ENCODE data around the gene TIMM10.
A peak's percentile ranks its signal among the peaks of the same experiment; 100 is the strongest.

The TIMM10 gene

GRCh38 chr11:57502376-57502775 lies 28.2 kb downstream of the TIMM10 start:
- DNase-seq, result no peak

GRCh38 chr11:57501953-57502352 lies 28.6 kb downstream of the TIMM10 start:
- DNase-seq, result no peak

DNA sequence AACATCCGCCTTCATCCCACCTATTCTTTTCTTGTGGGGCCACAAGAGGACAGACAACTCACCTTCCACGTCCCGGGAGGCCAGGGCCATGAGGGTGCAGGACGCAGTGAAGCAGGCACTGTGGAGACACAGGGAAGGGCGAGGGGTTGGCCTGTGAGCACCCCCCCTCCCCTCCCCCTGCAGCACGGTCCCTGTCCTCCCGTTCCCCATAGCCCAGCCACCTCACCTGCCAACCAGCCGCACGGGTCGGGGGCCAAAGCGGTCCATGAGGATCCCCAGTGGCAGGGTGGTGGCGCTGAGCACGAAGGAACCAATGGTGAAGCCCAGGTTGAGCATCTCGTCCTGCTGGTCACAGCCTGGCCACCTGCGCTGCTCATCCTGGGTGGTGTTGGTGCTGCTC lies 29.6 kb downstream of the TIMM10 start:
- no peak for DNase-seq

- DNase-seq, result no peak
Observed at GRCh38 chr11:57500515-57500914, 30.0 kb downstream of the TIMM10 start.

GRCh38 chr11:57499983-57500461 lies 30.5 kb downstream of the TIMM10 start:
- DNase-seq, result no peak

- DNase-seq, result peak; percentile 37
Observed at GRCh38 chr11:57499413-57499982, 31.1 kb downstream of the TIMM10 start.

GRCh38 chr11:57498540-57498939 lies 32.0 kb downstream of the TIMM10 start:
- DNase-seq, result no peak

- no peak for DNase-seq
Observed at GRCh38 chr11:57497303-57498247, 33.0 kb downstream of the TIMM10 start.

- DNase-seq, result no peak
Observed at GRCh38 chr11:57496109-57496820, 34.3 kb downstream of the TIMM10 start.

GRCh38 chr11:57493507-57494503 lies 36.7 kb downstream of the TIMM10 start:
- peak; percentile 83 for DNase-seq

DNA sequence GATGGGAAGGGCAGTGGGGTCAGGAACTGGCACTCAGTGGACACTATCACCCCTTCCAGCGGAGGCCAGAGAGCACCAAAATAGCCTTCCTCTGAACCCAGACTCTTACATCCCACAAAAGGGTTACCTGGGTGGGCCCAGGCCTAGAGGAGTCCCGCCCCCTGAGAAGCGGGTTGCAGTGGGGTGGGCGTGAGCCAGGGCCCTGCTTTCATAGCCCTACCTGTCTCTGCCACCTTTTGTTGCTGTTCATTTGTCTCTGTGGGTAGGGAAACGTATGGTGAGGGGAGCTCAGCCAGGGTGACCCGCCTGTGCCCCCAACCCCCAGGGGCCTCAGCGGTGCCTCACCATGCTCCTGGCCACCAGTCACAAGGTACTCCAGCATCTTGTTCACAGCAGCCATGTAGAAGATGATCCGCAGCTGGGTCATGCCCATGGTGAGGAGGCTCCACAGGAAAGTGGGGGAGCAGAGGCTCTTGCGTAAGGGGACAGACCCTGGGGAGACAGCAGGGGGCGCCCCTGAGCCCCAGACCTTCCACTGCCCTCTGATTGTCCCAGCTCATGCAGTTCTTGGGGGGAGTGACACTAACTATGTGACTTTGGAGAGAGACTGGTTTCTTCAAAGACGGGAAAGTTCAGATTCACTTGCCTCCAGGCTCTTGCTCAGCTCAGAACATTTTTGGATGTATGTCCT lies 39.0 kb downstream of the TIMM10 start:
- DNase-seq, result peak; percentile 69

DNA sequence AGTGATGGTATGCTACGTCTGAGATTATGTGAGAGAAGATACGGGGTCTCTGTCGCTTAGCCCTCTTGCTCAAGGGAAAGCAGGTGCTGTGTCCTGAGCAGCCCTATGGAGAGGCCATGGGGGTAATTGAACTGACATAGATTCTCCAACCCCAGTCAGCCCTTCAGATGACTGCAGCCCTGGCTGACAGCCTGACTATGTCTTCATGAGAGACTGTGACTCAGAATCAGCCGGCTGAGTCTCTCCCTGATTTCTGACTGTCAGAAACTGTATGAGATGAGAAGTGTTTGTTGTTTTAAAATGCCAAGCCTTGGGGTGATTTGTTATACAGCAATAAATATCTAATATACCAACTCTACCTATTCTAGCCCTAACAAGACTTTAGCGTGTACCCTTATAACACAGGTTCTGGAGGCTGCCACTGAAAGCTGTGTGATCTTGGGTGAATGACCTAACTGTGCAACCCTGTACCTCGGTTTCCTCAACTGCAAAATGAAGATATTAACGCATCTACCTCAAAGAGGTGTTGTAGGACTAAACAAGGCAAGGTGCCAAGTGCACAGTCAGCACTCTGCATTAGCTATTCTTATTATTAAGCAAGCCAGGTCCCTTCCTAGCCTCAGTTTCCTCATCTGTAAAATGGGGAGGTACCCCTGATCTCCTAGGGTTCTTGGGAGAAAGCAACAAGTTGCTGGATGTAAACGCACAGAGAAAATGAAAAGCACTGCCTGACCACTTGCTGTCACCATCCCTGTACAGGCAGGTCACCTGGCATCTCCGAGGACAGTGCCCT lies 39.9 kb downstream of the TIMM10 start:
- no peak for DNase-seq

DNA sequence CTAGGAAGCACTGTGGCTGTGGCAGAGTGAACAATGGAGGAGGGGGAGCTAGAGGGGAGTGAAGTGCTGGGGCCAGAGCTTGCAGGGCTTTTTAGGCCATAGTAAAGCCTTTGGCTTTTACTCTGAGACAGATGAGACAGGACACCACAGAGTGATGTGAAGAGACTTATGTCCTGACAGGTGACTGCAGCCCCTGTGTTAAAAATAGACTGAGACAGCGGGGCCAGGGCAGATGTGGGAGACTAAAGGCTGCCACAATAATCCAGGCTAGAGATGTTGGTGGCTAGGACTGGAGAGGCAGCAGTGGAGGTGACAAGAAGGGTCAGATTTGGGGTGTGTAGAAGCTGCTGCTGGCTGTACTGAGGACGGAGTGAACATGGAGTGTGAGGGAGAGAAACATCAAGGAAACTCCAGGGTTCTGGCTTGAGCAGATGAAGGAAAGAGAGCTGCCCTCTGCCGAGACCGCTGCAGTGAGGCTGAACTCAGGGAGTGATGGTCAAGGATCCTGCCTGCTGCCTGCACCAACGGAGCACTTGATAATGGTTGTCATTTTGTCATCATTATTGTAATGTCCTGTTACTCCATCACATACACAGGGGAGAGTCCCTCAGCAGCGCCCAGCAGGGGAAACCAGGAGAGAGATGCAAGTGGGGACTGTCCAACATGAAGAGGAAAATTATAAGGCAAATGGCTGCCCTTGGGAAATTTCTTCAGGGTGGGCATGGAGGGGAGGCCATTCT lies 42.5 kb downstream of the TIMM10 start:
- no peak for DNase-seq

GRCh38 chr11:57487021-57487778 lies 43.4 kb downstream of the TIMM10 start:
- no peak for DNase-seq

DNA sequence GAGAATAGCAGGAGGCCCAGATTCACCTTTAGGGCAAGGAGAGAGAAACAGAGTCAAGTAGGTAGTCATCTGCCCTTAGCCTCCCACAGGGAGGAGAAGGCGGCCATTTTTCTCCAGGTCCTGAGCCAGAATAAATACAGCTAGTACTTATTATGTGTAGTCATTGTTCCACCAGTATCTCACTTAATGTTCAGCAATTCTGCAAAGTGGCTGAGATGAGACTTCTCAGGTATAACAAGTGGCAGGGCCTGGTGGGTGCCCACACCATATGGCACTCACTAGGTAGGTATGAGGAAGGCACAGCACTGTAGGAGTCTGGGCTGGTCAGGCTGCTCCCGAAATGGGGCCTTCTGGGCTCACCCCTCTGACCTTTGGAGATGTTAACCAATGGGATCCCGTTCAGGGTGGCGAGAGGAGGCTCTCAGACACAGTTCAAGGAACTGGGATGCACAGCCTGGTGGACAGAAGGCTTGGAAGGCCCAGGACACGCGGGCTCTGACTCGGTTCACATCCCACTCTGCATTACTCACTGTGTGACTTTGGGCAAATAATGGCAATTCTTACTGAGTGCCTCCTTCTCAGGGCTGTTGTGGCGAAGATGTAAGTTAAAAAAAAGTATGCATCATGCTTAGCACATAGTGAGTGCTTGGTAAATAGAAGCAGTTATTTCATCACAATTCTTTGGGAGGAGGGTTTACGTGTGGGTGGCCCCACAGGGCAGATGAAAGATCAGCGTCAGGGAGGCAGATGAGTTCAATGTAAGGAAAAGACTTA lies 45.1 kb downstream of the TIMM10 start:
- no peak for DNase-seq

DNA sequence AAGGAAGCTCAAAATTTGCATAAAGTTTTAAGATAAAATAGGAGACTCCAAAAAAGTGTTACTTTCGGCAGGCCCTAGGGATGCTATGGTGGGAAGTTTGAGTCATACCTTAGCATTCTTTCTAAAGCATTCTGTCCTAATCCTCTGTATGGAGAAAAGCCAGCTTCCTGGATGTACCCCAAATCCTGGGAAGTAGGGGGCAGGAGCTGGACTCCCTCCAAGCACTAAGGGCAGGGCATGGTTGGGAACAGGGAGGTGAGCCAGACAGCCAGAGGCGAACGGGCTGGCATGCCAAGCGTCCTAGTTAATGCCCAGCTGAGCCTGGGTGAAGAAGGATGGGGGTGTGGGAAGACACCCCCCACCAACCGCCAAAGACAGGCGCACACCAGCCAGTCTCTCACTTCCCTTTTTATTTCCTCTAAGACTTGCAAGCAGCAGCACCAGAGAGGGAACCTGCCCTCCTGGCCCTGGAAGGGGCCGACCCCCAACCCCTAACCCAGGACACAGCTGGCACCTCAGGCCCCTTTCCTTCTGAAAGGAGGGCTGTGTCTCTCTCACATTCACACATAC lies 46.3 kb downstream of the TIMM10 start:
- no peak for DNase-seq

GRCh38 chr11:57483562-57483918 lies 47.0 kb downstream of the TIMM10 start:
- DNase-seq, result no peak

Data from CD4-positive, alpha-beta T cell treated with Interleukin-17A for 4 hours (primary cell).